DOHH2 (cell line): ENCODE data around the gene NDUFA9.
A peak's percentile ranks its signal among the peaks of the same experiment; 100 is the strongest.

Experiments used
- H3F3A ChIP-seq: fragments of 200-600 bp; sonication (generic), shearing (Covaris generic); 2 replicates; pipeline ENCODE4 v1.6.0; 2016; ENCODE audit warnings: antibody characterized with exemption, mild to moderate bottlenecking; ENCODE audit not compliant: control insufficient read depth, insufficient read depth
- H3K27ac ChIP-seq: fragments of 200-600 bp; sonication (generic); 2 replicates; pipeline ENCODE4 v1.5.1; 2014; ENCODE audit warnings: low read depth, mild to moderate bottlenecking, low read length, moderate library complexity
- H3K27me3 ChIP-seq: fragments of 200-600 bp; sonication (generic); 2 replicates; pipeline ENCODE4 v1.6.1; 2014; ENCODE audit warnings: mild to moderate bottlenecking, low read length, mixed read lengths; ENCODE audit not compliant: control insufficient read depth
- H3K36me3 ChIP-seq: fragments of 200-600 bp; sonication (generic); 2 replicates; pipeline ENCODE4 v1.6.1; 2014; ENCODE audit warnings: mild to moderate bottlenecking, low read length, moderate library complexity, mixed read lengths; ENCODE audit not compliant: control insufficient read depth
- H3K4me1 ChIP-seq: fragments of 200-600 bp; sonication (generic); 2 replicates; pipeline ENCODE4 v1.6.1; 2014; ENCODE audit warnings: mild to moderate bottlenecking, low read length, mixed read lengths; ENCODE audit not compliant: control insufficient read depth
- H3K4me2 ChIP-seq: fragments of 200-600 bp; sonication (generic); 2 replicates; pipeline ENCODE4 v1.6.0; 2014; ENCODE audit warnings: mild to moderate bottlenecking, low read length, moderate library complexity
- H3K4me3 ChIP-seq: fragments of 200-600 bp; sonication (generic); 2 replicates; pipeline ENCODE4 v1.5.1; 2014; ENCODE audit warnings: mild to moderate bottlenecking, low read length, mixed read lengths
- H3K79me2 ChIP-seq: fragments of 200-600 bp; sonication (generic); 2 replicates; pipeline ENCODE4 v1.6.1; 2014; ENCODE audit warnings: mild to moderate bottlenecking, low read length, mixed read lengths; ENCODE audit not compliant: control insufficient read depth
- H3K9me2 ChIP-seq: fragments of 200-600 bp; sonication (generic); replicated peaks from 2 replicates; pipeline ENCODE4 v1.6.1; 2014; ENCODE audit warnings: mild to moderate bottlenecking, low read length, mixed read lengths; ENCODE audit not compliant: control insufficient read depth
- H3K9me3 ChIP-seq: fragments of 200-600 bp; sonication (generic); 2 replicates; pipeline ENCODE4 v1.6.1; 2014; ENCODE audit warnings: antibody characterized with exemption, low read length, mixed read lengths; ENCODE audit not compliant: control insufficient read depth, insufficient read depth
- H4K20me1 ChIP-seq: fragments of 200-600 bp; sonication (generic); 2 replicates; pipeline ENCODE4 v1.6.0; 2014; ENCODE audit warnings: low read depth, mild to moderate bottlenecking, antibody characterized with exemption, low read length, moderate library complexity; ENCODE audit not compliant: control insufficient read depth, insufficient read depth
- EZH2phosphoT487 ChIP-seq: fragments of 200-600 bp; sonication (generic); IDR thresholded peaks from 2 replicates; pipeline ENCODE4 v1.6.1; 2017; ENCODE audit warnings: borderline replicate concordance, mild to moderate bottlenecking, antibody characterized with exemption, low read length, moderate library complexity, mixed read lengths
- TF ChIP-seq, protein P1 (sequence below): fragments of 200-600 bp; sonication (generic); IDR thresholded peaks from one replicate; pipeline ENCODE4 v1.5.1; 2014; ENCODE audit warnings: antibody characterized with exemption, mild to moderate bottlenecking, low read depth, low read length; ENCODE audit not compliant: poor library complexity, severe bottlenecking

Gene NDUFA9

DNA sequence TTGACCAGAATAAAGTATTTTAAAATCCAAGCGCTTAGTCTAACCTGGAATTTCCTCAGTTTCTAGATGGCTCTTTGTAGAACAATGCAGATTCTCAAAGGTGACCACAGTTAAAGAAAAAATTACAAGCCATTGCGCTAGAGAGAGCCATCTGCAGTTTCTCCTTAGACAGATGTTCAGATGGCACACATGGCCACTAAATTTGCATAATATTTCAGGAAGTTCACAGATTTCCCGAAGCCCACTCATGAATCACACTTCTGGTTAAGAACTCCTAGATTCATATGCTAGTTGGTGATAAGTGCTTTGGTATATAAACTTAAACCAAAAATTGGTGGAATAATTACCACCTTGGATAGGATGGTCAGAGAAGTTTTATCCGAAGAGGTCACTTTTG lies 812 bp upstream of the NDUFA9 start:
- Histone ChIP-seq H3K27me3 (no peaks in the 10 kb centered on the region), H3F3A (no peaks in the 10 kb centered on the region), H3K4me1 (peaks cover 21% of the 10 kb centered on the region), H3K36me3 (no peaks in the 10 kb centered on the region), H3K4me2 (peak overlapping the region; percentile 91), H3K4me3 (peak overlapping the region; percentile 80), H3K9me2 (no peaks in the 10 kb centered on the region), H4K20me1 (no peaks in the 10 kb centered on the region), H3K27ac (peak overlapping the region; percentile 30; the same call in 1 of the 2 replicates), H3K79me2 (peaks cover 49% of the 10 kb centered on the region), H3K9me3 (no peaks in the 10 kb centered on the region)
- TF ChIP-seq, protein P1, sequence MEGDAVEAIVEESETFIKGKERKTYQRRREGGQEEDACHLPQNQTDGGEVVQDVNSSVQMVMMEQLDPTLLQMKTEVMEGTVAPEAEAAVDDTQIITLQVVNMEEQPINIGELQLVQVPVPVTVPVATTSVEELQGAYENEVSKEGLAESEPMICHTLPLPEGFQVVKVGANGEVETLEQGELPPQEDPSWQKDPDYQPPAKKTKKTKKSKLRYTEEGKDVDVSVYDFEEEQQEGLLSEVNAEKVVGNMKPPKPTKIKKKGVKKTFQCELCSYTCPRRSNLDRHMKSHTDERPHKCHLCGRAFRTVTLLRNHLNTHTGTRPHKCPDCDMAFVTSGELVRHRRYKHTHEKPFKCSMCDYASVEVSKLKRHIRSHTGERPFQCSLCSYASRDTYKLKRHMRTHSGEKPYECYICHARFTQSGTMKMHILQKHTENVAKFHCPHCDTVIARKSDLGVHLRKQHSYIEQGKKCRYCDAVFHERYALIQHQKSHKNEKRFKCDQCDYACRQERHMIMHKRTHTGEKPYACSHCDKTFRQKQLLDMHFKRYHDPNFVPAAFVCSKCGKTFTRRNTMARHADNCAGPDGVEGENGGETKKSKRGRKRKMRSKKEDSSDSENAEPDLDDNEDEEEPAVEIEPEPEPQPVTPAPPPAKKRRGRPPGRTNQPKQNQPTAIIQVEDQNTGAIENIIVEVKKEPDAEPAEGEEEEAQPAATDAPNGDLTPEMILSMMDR: no peak
- TF ChIP-seq EZH2phosphoT487: no peak

DNA sequence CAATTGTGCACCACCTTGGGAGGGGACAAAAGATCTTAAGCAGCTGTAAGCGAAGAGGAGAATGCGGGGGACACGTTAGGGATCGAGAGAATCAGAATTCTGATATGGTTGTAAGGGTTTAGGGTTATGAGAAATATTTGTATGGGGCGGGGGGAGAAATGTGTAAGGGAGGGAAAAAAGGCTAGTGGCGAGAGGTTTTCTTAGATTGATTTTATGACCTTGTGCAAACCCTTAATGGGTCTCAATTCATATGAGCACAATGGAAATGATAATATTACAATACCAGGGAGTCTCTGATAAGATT lies 396 bp downstream of the NDUFA9 start:
- Histone ChIP-seq H3K9me3 (no peaks in the 10 kb centered on the region), H3F3A (no peaks in the 10 kb centered on the region), H3K36me3 (peaks cover 5% of the 10 kb centered on the region), H3K27me3 (no peaks in the 10 kb centered on the region), H3K4me1 (peaks cover 21% of the 10 kb centered on the region), H3K9me2 (no peaks in the 10 kb centered on the region), H3K79me2 (peaks cover 61% of the 10 kb centered on the region), H3K4me3 (peak overlapping the region; percentile 80), H3K27ac (peak overlapping the region; percentile 30), H3K4me2 (peak overlapping the region; percentile 91), H4K20me1 (0 out of 2 replicates have a peak, but pooled peaks cover 2% of the 10 kb centered on the region)
- TF ChIP-seq, protein P1: no peak
- no peak for TF ChIP-seq EZH2phosphoT487

GRCh38 chr12:4653257-4653656 lies 4.3 kb downstream of the NDUFA9 start:
- H3K4me3 ChIP-seq: no peak overlapping the region
- no peaks in the 10 kb centered on the region for H3F3A ChIP-seq
- H3K27ac ChIP-seq: no peak overlapping the region
- H3K27me3 ChIP-seq: no peaks in the 10 kb centered on the region
- H3K9me2 ChIP-seq: no peaks in the 10 kb centered on the region
- H3K4me2 ChIP-seq: no peak overlapping the region
- H3K9me3 ChIP-seq: no peaks in the 10 kb centered on the region
- H3K36me3 ChIP-seq: peaks cover 42% of the 10 kb centered on the region
- peaks cover 59% of the 10 kb centered on the region for H3K79me2 ChIP-seq
- peaks cover 13% of the 10 kb centered on the region for H3K4me1 ChIP-seq
- 0 out of 2 replicates have a peak, but pooled peaks cover 3% of the 10 kb centered on the region for H4K20me1 ChIP-seq
- TF ChIP-seq, protein P1: no peak
- TF ChIP-seq EZH2phosphoT487: no peak
